IPS DF 19.7 (cell line): ENCODE data around the gene MIA2.
A peak's percentile ranks its signal among the peaks of the same experiment; 100 is the strongest.

Experiments used
- DNase-seq: peaks from one replicate; pipeline ENCODE4 v3.0.0-alpha.2; 2013; ENCODE audit warnings: low read depth, low spot score

Gene MIA2

DNA sequence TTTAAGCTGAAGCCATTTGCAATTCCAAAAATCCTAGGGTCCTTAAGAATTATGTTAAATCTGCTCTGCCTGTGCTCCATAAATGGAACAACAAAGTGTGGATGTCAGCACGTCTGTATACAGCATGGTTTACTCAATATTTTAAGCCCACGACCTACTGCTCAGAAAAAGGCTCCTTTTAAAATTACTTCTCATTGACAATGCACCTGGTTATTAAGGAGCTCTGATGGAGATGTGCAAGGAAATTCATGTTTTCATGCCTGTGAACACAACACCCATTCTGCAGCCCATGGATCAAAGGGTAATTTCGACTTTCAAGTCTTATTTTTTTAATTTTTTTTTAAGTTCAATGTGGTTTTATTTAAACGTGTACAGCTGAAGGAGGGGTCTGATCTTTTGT is 150.5 kb downstream of the MIA2 start:
- DNase-seq, result no peak

DNA sequence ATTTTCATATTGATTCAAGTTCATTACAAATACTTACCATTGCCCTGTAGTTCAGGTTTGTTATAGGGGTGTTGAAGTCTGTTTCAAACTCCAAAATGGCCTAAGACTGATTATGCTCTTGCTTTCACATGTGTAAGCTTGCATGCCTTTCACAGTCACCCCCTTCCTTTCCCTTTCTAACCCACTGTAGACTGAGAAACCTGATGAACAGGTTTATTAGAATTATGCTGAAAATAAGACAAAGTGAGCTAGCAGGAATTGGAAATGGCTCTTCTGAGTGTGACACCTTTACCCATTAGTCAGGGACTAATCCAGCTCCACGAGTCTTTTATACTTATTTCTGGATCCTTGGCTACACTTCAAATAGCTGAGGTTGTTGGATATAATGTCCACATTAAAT is 159.6 kb downstream of the MIA2 start:
- DNase-seq, result no peak

DNA sequence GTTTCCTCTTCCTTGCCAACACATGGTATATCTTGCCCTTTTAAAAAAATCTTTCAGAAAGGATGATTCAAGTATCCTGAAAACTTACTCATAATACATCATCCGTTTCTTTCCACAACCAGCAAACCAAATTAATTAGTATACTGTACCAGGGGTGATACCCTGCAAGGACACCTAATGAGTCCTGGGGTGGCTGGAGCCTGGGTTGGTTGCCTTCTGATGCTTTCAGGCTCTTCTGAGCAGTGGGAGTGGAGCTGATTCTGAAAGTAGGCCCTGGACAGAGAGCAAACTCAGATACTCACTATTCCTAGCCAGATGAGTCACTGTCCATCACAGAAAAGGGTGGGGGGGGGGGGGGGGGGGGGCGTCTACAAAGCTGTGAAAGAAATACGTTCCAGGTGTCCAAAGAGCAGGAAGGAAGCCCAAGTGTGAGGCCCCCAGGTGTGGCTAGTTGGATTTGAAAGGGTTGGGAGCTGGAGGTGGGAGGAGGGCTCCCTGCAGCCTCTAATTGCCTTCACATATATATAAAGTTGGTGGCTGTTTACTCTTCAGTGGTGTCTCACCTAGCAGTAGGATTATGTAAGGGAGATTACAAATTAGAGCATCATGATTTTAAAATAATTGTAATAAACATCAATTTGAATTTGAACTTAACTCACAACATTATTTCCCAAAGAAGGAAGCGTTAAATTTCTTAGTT is 162.0 kb downstream of the MIA2 start:
- no peak for DNase-seq

DNA sequence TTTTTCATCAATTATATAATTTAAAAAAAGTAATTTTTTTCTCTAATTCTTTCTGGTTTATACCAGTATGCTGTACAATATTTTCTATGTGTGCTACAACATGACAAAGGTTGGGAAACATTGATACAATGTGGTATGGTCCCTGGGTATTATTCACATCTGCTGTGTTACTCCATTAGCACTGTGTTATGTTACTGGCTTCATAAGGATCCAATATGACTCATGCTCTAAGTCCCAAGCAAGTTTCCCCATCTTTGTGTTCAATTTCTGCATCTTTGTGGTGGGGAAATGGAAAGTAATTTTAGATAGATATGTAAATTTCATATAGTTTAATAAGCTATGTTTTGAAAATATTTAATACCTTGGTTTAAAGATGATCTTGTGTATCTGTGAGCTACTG is 162.7 kb downstream of the MIA2 start:
- DNase-seq, result no peak

DNA sequence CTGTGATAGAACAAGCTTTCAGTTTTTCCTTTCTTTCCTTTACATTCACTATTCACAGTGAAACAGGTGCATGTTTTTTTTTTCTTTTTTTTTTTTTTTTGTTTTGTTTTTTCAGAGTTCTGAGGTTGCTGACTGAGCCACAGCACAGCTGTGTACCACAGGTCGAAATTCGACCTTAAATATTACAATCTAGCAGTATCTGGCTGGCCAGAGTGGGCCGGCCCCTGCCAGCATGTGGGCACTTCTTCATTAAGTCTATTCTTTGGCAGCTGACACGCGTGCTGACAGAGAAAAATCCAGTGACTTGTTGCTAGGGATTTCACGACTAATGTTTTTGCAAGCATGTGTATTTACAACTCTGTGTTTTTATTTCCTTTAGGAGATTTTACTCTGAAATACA is 164.7 kb downstream of the MIA2 start:
- no peak for DNase-seq

DNA sequence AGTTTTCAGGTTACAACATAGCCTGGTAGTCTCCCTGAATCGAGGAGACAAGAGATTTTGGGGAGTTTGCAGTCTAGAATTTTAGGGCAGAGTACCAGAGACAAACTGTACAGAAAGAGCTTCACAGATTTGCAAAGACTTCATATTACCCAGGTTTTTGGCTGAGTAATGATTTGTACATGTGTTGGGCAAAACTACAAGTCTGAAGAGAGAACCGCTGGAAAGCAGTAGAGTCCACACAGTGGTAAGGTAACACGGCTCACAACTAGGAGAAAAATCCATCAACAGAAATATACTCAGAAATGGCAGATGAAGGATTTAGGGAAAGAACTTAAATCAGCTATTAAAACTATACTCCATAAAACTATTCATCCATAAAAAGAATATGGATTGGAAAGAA is 172.8 kb downstream of the MIA2 start:
- no peak for DNase-seq

DNA sequence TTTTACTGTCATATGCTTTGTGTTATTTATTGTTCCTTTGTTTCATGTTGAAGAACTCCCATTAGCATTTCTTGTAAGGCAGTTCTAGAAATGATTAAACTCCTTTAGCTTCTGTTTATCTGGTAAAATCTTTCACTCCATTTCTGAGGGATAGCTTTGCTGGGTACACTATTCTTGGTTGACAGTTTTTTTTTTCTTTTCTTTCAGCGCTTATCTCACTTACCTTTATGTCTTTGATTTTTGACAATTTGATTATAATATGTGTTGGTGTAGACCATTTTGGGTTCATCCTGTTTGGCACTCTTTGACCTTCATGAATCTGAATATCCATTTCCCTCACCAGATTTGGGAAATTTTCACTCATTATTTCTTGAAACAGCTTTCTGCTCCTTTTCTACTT is 182.4 kb downstream of the MIA2 start:
- DNase-seq, result no peak

DNA sequence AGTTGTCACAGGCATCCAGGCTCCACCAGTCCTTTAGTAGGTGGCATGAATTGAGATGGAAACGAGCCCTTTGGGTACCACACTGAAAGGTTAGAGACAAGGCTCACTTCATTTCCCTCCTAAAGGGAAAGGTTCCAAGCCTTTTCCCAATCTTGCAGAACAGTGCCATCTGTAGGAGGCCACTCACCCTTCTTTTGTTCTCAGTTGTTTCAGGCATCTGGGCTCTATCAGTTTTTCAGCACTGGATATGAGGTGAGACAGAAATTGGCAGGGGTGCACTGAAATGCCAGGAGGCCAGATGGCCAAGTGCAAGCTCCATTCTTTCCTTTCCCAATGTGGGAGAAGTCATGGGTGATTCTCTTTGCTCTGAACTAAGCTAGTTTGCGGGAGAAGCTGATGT is 183.3 kb downstream of the MIA2 start:
- no peak for DNase-seq

DNA sequence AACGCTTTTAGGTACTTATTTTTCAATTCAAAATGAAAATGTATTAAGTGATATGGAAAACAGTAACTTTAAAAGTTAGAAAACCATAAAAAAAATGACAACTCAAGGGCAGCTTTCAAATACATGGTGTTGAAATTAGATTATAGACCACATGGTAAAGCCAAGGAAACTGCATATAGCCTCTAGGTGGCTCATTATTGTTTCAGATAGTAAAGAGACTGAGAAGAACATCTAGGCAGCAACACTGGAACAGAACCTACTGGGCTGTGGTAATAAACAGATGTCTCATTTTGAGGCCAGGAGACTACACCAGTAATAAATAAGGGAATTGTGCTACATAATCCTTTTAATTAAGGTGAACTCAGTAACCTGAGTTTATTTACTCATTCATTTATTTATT is 185.6 kb downstream of the MIA2 start:
- DNase-seq, result no peak

DNA sequence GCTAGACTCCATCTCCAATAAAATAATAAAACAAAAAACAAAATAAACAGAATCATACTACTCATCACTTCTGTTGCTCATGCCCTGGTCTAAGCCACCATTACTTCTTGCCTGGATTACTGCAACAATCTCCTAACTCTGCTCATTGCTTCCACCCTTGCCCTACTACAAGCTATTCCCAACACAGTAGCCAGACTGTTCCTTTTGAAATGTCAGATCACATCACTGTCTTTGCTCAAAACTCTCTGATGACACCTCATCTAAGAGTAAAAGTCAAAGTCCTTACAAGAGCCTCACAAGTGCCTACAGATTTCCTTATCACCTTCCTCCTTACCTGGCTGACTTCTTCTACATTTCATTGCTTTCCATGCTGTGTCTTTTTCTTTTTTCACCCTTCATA is 188.5 kb downstream of the MIA2 start:
- DNase-seq, result no peak

DNA sequence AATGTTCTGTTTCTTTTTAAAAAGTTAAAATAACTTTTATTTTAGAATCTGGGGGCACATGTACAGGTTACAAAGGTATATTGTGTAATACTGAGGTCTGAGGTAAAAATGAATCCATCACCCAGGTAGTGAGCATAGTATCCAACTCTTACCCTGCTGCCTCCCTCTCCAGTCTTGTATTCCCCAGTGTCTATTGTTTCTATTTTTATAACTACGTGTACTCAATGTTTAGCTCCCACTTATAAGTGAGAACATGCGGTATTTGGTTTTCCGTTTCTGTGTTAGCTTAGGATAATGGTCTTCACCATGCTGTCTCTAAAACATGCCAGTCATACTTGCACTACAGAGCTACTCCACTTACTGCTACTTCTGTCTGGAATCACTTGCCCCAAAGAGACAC is 190.1 kb downstream of the MIA2 start:
- DNase-seq, result no peak

DNA sequence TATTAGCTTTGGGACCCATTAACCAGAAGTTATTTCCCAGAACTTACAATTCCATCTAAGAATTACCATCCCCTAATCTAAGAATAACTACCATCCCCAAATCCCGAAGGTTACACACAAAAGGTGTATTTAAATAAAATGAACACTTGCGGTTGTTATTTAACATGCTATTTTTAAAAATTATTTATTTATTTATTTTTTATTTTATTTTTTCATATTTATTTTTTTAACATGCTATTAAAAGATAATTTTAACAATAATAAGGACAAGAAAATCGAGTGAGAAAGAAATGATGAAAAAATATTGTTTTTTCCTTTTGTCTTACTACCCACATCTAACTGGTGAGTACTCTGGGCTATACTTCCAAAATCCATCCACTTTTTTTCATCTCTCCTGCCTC is 192.2 kb downstream of the MIA2 start:
- no peak for DNase-seq

DNA sequence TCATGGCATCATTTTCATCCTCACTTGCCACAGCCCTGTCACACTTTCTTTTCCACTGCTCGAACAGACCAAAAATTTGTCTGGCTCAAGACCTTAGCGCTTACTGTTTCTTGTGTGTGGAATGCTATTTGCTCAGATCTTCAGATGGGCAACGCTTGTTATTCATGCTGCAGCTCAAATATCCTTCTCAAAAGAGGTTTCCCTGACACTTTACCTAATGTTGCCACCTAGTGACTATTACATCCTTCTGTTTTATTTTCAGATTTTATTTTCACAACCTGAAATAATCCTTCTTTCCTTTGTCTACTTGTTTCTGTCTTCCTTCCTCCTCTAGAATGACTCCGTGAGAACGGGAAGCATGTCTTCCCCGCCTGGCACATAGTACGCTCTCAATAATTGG is 192.9 kb downstream of the MIA2 start:
- DNase-seq, result no peak

DNA sequence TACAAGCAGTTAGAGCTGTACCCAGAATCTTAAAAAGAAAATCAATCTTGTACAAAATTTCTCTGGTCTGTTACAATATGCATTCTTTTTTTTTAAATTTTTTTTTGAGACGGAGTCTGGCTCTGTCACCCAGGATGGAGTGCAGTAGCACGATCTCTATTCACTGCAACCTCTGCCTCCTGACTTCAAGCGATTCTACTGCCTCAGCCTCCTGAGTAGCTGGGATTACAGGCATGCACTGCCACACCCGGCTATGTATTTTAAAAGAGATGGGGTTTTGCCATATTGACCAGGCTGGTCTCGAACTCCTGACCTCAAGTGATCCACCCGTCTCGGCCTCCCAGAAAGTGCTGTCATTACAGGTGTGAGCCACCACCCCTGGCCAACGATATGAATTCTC is 194.4 kb downstream of the MIA2 start:
- no peak for DNase-seq

DNA sequence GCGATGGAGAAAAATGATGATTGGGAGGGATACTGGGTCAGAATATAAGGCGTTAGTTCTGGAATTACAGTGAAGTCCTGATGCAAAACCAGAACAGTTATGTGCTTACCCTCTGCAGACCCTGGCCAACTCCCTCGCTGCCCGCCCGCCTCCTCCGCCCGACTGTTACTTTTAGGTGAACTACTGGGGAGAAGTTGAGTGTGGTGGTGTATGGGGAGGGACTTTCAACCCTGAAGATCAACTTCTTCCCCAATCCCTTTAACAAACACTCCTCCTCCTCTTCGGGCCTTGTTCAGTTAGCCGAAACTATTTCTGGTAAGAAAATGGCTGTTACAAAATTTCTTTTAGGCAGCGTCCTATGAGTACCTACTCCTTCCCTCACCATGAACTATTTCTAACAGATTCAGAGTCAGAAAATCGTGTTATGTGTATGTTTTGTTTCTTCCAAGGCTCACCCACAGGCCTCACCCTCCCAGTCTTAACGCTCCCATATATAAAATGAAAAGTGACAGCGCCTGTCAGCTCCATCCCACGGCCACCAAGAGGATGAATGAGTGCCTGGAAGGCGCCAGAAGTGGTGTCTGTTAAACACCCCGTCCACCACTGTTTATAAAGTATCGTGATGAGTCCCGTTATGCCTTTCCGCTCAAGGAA is 197.2 kb downstream of the MIA2 start:
- no peak for DNase-seq

DNA sequence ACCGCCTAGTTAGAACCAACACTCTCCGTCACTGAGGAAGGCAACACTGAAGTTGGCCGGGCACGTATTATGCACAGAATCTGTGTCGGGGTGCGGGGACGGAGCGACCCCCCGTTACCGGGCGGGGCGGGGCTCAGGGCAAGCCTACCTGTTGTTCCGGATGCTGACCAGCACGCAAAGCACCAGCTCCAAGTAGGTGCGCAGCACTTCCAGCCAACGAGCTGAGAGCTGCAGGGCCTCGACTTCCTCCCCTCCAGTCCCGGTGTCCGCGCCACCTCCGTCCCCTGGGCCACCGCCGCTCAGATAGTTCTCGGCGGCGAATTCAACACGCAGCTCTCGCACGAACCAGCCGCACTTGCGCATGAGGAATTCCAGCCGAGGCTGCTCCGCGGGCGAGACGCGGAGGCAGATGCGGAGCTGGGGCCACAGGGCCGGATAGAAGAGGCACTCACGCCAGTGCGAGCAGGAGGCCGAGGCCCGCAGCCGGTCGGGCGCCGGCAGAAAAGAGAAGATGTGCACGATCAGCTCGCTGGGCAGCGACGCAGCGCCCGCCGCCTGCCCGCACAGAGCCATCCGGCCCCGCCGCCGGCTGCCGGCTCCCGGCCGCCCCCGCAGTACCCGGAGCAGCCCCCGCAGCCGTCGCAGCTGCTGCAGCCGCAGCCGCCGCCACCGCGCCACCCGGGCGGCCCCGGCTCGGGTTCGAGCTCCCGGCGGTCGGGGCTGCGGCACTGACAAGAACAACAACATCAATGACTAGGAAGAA is 197.9 kb downstream of the MIA2 start:
- DNase-seq, result no peak

DNA sequence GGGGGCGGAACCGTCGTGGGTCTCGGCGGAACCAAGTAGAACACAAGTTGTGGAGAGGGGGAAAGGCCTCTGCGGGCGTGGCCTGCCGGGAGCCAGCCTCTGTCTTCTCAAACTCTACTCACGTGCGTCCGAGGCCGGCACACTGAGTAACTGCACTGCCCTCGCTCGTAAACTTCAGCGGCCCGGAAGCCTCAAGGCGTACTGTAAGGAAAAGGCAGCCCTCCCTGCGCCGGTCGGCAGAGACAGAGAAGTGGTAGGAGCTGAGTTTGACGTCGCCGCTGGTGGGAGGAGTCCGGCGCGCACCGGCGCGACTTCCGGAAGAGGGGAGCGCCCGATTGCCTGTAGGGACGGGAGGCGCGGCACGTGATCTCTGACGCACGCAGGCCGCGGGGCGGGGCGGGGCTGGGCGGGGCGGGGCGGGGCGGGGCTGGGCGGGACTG is 198.5 kb downstream of the MIA2 start, which contains the start of gene FBXO33:
TSS of gene FBXO33 (minus strand) at position 255 of the 440 bp plus-strand sequence. CDS start 271 bp downstream, outside the sequence.
- DNase-seq, result peak; percentile 63

DNA sequence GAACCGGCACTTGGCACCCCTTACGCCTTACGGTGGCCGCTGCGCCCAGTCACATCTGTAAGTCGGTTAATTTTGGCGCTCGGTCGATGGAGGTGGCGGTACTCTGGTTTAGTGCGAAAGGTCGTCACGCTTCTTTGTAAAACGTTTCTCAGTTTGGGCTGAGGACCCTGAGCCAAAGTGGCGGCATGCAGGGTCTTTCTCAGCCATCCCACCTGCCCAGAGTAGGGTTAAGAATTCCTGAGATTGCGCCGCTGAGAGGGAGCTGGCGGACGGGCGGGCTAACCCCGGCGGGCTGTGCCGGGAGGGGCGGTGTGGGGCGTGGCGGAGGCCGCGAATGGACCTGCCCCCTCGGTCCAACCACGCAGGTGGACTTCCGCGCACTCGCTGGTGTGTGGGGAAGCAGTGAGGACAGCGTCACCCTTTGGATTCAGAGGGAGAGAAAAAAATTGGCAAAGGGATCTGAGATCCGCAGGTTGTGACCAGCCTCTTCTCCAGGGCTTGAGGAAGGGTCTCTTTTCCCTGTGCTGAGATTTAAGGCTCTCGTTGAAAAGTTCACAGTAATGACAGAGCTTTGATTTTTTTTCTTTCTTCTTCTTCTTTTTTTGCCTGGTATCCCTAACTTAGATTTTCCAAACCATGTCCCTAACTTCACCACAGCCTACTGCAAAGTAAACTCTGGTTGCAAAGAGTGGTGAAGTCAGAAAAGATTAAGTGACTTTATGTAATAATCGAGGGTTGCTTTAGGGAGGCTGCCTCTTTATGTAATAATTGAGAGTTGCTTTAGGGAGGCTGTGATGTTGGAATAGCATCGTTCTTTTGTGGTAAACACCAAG is 199.1 kb downstream of the MIA2 start:
- DNase-seq, result peak; percentile 38

DNA sequence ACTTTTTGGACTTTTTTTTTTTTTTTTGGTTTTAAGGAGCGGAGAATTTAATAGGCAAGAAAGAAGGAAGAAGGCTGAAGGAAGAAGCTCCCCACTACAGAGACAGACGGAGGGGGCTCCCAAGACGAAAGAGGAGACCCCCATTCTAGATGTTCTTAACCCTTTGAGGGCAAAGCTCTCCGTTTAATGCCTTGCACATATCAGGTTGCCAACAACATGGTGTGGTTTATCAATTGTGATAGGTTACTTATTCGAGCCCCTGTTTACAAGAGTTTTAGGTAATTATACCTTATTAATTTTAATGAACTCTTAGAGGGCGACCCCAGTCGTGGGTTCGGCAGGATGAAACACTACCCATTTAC is 199.7 kb downstream of the MIA2 start:
- DNase-seq, result no peak

DNA sequence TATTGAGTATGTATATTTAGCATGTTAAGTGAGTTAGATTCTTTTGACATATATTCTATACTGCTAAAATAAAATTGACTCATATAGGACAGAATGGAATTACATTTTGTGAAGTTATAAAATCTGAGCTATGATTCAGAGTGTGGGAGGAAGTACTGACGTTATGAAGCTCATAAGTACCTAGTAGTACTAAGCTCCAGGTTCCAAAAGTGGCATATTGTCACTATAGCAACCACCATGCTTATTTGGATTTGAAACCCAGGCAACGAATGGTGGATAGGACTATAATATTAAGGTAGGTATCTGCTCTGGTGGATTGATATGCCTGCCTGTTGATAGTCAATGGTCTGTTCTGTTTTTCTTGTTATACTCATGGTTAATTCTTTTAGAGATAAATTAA is 200.7 kb downstream of the MIA2 start:
- no peak for DNase-seq

DNA sequence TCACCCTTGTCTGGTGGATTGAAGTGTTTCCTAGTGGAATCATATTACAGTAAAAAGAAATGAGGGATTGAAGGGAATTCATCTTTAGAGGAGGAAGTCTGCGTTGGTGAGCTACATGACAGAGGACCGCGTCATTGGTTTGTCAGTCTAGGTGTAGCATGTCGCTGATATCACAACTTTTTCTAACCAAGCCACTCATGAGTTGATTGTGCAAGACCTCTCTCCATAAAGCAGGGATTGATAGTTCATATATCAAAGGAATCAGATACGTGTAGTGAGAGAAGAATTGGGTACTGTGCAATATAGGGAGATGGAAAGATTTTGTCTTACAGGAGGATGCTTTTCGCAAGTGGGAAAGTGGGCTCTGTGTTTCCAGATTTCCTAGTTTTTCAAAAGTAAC is 201.5 kb downstream of the MIA2 start:
- DNase-seq, result no peak
